GM18909 (cell line): ENCODE measurements around the gene TMEM248.
"Not testable (repeated sequence)": the region's sequence is repeated elsewhere in the genome, so short reads cannot be mapped to it uniquely, and the experiment has no call there.

ENCODE experiments used
- ATAC-seq: cut with Tn5 transposase; IDR thresholded peaks from one replicate; pipeline ENCODE4 v1.9.1; 2021; ENCODE audit warnings: mild to moderate bottlenecking; ENCODE audit not compliant: unreplicated experiment, poor library complexity

Gene TMEM248

GRCh38 chr7:66946545-66946944 lies 25.5 kb downstream of the TMEM248 start:
- ATAC-seq: no peak

GRCh38 chr7:66948480-66949109 lies 27.6 kb downstream of the TMEM248 start:
- no peak for ATAC-seq

- ATAC-seq: no peak
Measured at GRCh38 chr7:66950311-66950710, 29.3 kb downstream of the TMEM248 start.

GRCh38 chr7:66950763-66951162 lies 29.7 kb downstream of the TMEM248 start:
- no peak for ATAC-seq

DNA sequence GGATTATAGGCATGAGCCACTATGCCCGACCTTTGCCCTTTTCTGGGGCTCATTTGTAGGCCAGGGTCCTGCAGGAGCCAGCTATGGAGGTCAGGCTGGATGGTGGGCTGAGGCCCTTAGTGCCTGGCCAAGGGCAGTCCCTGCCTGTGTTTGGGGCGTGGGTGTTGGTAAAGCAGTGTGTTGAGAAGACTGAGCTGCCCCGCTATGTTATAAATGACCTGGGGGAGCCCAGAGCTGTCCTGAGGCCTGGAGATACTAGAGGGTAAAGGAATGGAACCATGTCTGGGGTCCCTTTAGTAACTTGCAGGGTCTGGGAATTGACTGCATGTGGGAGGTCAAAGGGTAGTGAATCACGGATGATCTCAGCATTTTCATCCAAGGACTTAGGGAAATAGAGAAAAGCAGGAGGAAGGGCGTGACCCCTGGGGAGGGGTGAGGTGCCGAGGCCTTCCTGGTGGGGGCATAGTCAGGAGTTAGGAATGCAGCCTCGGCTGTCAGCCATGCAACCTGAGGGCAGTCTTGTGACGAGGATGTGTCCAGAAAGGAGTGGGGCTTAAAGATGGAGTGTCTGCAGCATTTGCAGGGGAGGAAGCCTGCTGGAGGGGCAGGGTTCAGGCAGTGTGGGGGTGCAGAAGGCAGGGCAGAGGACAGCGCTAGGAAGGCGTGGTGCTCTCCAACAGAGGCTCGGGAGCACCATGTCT lies 31.5 kb downstream of the TMEM248 start:
- no peak for ATAC-seq

DNA sequence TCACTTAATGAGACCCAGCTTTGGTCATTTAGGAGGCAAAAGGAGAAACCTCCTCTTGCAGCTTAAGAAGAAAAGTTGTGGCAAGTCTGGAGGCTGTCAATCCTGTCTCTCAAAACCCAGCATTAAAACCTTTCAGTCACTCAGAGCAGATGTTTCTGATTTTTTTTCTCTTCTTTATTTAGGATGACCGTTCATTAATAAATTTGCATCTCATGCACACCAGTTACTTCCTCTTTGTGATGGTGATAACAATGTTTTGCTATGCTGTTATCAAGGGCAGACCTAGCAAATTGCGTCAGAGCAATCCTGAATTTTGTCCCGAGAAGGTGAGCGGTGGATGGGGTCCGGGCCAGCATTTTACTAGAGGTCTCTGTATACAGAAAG lies 32.0 kb downstream of the TMEM248 start:
- ATAC-seq: no peak

DNA sequence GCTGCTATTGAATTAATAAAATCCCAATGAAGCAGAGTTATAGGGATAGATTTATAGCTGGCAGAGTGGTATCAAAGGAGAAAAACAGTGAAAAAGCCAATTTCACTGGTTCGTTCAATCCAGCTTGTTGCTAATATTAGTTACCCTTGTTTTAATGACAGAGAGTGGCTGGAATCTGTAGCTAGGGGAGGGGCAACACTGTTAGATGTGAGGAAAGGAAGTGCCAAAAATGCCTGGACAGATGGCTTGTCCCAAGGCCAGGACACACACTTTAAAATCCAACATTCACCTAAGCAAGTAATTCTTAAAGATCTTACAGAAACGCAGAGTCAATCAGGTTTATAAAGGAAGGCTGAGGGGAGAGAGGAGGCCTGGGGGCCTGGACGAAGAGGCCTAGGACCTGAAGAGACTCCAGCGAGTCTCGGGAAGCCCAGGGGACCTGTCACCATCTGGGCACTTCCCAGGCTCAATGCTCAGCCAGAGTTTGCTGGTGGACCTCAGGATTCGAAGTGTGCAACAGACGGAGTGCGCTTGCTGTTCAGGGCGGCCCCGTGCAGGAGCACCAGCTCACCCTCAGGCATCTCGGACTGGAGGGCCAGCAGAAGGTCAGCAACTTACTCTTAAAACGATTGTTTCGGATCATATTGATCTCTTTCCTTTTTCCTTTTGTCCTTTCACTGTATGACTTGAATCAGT lies 36.7 kb downstream of the TMEM248 start:
- ATAC-seq: no peak

DNA sequence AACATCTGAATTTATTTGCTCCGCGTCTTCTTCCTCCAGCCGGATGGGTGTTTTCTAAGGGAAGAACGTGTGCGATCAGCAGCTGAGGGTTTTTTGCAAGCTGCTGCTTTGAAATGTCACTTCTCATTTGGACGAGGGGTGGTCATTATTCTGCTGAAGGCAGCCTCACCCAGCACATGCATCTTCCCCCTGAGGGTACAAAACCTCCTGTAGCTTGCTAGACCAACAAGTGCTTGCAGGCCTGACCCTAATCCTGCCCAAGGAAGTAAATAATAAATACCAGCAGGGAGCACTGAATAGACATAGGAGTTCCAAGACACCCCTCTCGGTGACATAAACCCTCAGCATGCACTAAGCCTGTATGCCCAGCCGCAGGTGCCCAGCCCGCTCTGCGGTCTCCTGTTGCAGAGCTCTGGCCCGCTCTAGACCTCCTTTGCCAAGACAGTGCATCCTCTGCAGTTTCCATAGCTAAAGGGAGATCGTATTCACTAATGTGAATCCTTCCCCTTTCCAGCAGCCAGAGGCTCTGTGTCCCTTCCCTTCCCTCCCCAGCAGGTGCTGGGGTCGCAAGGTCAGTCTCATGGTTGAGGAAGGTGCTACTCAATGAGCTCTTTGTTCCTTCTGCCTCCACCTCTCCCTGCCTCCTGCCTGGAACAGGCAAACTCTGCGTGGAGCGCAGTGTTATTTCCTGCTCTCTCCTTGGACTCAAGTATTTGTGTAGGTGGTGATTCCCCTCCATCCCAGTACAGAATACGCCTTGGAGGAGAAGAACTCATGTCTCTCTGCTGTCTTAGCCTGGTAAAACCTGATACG lies 37.7 kb downstream of the TMEM248 start:
- ATAC-seq: no peak

DNA sequence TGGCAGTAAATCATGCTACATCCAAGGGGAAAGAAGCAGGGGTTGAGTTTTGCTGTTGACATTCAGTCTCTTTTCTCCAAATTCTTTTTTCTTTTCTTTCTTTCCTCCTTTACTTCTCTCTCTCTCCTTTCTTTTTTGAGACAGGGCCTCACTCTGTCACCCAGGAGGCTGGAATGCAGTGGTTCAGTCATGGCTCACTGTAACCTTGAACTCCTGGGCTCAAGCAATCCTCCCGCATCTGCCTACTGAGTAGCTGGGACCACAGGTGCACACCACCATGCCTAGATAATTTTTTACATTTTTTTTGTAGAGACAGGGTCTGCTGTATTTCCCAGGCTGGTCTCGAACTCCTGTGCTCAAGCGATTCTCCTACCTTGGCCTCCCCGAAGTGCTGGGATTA lies 39.2 kb downstream of the TMEM248 start:
- no peak for ATAC-seq

- ATAC-seq: no peak
Measured at GRCh38 chr7:66961096-66961495, 40.1 kb downstream of the TMEM248 start.

GRCh38 chr7:66964411-66964810 lies 43.4 kb downstream of the TMEM248 start:
- no peak for ATAC-seq

DNA sequence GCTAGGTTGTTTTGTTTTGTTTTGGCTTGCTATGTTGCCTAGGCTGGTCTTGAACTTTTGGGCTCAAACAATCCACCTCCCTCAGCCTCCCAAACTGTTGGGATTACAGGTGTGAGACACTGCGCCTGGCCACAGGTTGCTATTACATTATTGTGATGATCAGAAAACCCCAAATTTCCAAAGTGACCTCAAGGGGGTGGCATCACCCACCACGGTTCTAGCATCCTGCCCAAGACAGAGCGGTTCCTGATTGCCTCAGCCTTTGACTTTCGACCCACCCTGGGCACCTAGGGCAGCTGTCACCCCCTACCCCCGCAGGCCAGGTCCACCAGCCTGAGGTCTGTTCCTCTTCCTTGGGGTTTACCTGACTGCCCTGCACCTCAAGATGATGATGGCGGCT lies 46.0 kb downstream of the TMEM248 start:
- ATAC-seq: no peak

DNA sequence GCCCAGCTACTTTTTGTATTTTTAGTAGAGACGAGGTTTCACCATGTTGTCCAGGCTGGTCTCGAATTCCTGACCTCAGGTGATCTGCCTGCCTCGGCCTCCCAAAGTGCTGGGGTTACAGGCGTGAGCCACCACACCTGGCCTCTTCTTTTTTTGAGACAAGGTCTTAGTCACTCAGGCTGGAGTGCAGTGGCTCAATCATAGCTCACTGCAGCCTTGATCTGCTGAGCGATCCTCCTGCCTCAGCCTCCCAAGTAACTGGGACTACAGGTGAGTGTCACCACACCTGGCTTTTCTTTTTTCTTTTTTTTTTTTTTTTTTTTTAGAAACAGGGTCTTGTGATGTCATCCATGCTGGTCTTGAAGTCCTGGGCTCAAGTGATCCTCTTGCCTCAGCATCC lies 48.0 kb downstream of the TMEM248 start:
- not testable (repeated sequence) for ATAC-seq

- no peak for ATAC-seq
Measured at GRCh38 chr7:66970310-66970709, 49.3 kb downstream of the TMEM248 start.

DNA sequence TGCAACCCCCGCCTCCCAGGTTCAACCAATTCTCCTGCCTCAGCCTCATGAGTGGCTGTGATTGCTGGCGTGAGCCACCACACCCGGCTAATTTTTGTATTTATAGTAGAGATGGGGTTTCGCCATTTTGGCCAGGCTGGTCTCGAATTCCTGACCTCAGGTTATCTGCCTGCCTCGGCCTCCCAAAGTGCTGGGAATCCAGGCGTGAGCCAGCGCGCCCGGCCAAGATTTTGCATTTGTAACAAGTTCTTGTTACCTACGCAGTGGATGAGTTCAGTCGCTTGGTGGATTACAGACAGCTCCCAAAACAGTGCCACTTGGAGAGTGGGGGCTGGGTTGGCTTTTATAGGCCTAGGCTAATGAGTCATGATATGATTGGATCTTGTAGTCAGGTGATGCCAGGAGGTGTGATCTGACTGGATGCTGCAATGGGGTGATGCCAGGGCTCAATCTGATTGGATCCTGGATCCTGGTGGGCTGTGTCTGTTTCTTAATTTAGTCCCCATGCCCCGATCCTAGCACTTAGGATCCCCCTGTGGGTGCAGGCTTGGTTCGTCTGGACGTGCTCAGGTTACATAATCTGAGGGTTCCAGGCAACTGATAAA lies 54.1 kb downstream of the TMEM248 start:
- ATAC-seq: no peak

DNA sequence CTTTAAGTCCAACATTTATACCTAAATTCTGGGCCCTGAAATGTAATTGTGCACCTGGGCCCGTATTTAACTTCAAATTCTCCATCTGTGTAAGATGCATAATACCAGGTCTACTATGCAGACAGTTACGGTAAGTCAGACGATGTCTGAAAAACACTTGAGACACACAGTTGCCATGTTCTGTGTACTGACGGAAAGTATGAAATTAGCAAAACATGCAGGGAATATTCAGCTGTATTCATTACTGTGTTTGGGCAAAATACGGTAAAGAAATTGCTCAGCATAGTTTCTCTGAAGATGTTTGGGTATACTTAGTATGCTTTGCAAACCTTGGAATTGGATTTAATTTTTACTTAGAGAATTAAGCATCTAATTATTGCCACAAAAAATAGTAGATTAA lies 57.3 kb downstream of the TMEM248 start:
- not testable (repeated sequence) for ATAC-seq

DNA sequence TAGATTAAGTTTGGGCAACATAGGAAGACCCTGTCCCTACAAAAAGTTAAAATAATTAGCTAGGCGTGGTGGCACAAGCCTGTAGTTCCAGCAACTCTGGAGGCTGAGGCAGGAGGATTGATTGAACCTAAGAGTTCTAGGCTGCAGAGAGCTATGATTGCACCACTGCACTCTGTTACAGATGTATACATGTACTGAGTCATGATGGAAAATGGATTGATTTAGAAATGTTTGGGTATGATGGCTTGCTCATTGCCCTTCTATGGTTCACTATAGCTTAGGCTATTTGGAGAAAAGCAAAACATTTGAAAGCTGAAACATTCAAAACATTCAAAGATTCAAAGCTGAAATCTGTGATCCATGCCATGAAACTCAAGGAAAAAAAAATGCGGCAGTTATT lies 58.0 kb downstream of the TMEM248 start:
- not testable (repeated sequence) for ATAC-seq

DNA sequence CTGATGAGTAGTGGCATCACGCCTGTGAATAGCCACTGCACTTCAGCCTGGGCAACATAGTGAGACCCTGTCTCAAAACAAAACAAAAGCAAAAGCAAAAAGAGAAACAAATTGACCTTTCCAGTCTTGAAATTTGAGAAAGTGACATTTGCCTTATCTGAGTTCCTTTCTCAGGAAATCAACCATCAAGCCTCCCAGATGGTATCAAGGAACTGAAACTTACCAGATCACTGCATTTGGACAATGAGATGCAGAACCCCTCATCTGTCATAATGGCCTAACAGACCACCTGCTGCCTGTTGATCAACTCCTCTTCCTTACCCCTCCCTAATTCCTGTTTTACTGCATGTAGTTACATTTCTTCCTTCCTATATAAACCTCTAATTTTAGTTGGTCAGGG lies 59.3 kb downstream of the TMEM248 start:
- ATAC-seq: not testable (repeated sequence)

DNA sequence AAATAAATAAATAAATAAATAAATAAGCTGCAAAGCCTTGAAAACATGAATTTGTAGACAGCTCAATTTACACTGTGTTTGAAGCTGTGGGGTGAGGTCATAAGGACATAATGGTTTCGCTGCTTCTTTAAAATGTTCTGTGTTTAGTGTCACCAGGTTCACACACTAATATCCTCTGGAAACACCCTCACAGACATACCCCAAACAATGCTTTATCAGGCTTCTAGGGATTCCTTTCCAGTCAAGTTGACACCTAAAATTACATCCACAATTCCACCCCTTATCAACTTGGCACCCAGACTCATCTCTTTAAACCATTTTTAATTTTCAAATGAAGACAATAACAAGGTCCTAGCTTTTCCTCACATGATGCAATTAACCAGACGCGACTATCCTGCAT lies 68.5 kb downstream of the TMEM248 start:
- ATAC-seq: not testable (repeated sequence)

GRCh38 chr7:66994051-66994450 lies 73.0 kb downstream of the TMEM248 start:
- ATAC-seq: not testable (repeated sequence)
